Tibial artery (tissue), 4 donors: ENCODE data around the gene RGS7.
A peak's percentile ranks its signal among the peaks of the same experiment; 100 is the strongest.

Source experiments
- DNase-seq, 2 donors: peaks; one replicate each; pipeline ENCODE4 v3.0.0-alpha.2; 2019
- H3K27ac ChIP-seq, 2 donors: fragments of 200-600 bp; sonication (generic) in 1 of 2; 1 replicate in 1 of 2; 2 replicates in 1 of 2; pipeline ENCODE4 v1.5.1; 2018 to 2019; ENCODE audit warnings: mild to moderate bottlenecking in 1 of 2
- H3K27me3 ChIP-seq, 2 donors: fragments of 200-600 bp; sonication (generic) in 1 of 2; one replicate each; pipeline versions ENCODE4 v1.5.1 to v1.6.0; 2016 to 2019
- H3K36me3 ChIP-seq, 3 donors: fragments of 200-600 bp; sonication (generic) in 2 of 3; one replicate each; pipeline ENCODE4 v1.5.1; 2016 to 2019; ENCODE audit warnings: mild to moderate bottlenecking in 2 of 3
- H3K4me1 ChIP-seq, 4 donors: fragments of 200-600 bp; sonication (generic) in 2 of 4; 1 replicate in 3 of 4; 2 replicates in 1 of 4; pipeline ENCODE4 v1.5.1; 2016 to 2019
- H3K4me3 ChIP-seq, 2 donors: fragments of 200-600 bp; sonication (generic) in 1 of 2; 1 replicate in 1 of 2; 2 replicates in 1 of 2; pipeline ENCODE4 v1.5.1; 2018 to 2019; ENCODE audit warnings: mild to moderate bottlenecking in 2 of 2
- H3K9me3 ChIP-seq, 3 donors: fragments of 200-600 bp; sonication (generic) in 1 of 3; one replicate each; pipeline ENCODE4 v1.5.1; 2016 to 2019
- CTCF ChIP-seq, 2 experiments: fragments of 200-600 bp in 1 of 2; fragments of 450-650 bp in 1 of 2; IDR thresholded peaks; one replicate each; pipeline ENCODE4 v1.5.1; 2017 to 2019; ENCODE audit warnings: antibody characterized with exemption in 2 of 2, mild to moderate bottlenecking in 1 of 2, moderate library complexity in 1 of 2
- intact Hi-C: fragments of 100-400 bp; cut with DNase I; formaldehyde crosslinking; loops from one replicate; pipeline ENCODE4 v1.15.0; 2023; ENCODE audit warnings: low total_unique reads

Gene RGS7

GRCh38 chr1:240732390-240732789 is 624.6 kb downstream of the RGS7 start:
- Histone ChIP-seq H3K27me3 (no peaks in the 10 kb centered on the region), H3K27ac (no peak overlapping the region), H3K36me3 (no peaks in the 10 kb centered on the region), H3K4me1 (no peaks in the 10 kb centered on the region), H3K4me3 (no peak overlapping the region), H3K9me3 (no peaks in the 10 kb centered on the region)
- peak; percentile 17 to 23 for TF ChIP-seq CTCF (IDR thresholded peaks at IDR 0.05)
- intact Hi-C loops = no loop called here
- no peak for DNase-seq
